Fibroblast of skin of right quadriceps (primary cell): ENCODE data around the gene NR1I2.

Experiments used
- DNase-seq: peaks from one replicate; pipeline ENCODE4 v3.0.0-alpha.2; 2013

NR1I2 gene

DNA sequence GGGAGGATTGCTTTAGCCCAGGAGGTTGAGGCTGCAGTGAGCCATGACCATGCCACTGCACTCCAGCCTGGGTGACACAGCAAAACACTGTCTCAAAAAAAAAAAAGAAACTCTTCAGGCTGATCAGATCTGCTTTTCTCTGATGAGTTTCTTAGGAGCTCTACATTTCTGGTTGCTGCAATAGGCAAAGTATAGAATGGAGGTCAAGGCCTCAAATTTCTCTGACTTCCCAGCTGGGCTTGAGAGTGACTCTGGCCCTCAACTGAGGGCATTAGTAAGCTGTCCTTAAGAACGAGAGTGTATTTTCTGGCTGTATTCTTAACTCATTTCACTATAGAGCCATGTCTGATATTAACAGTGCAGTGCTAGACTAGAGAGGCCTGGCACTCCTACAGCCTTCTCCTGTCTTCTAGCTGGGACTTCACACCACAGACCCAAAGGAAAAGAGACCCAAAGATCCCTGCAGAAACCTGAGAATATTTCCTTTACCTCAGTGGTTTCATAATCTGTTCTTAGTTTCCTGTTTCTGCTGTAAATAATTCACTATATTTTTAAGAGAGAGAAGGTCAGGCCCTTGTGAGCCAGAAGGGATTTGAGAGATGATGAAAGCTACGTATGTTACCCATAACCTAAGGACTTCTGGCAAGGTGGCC lies 2.0 kb upstream of the NR1I2 start:
- DNase-seq, result no peak

DNA sequence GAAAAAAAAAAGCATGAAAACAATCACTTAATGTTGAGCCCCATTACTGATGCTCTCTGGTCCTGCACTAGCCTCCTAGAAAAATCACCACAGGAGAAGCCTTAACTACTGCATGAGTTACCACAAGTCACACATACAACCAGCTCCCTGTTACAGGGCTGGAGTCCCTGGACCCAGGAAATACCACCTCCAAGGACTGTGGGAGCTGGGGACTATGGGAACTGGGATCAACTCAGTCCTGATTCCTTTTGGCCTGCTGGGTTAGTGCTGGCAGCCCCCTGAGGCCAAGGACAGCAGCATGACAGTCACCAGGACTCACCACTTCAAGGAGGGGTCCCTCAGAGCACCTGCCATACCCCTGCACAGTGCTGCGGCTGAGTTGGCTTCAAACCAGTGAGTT lies 559 bp downstream of the NR1I2 start:
- DNase-seq, result no peak

DNA sequence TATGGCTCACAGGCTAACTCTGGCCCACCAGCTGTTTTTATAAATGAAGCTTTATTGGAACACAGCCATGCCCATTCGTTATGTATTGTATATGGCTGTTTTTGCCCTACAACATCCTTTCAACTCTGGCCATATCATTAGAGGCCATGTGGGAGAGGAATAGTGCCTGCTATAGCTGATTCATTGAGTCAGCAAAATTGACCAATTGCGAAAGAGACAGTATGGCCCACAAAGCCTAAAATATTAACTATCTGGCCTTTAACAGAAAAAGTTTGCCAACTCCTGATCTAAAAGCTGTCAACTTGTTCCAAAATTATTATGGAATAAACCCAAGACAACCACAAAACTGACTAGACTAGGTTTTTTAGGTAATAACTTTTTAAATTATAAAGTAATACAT lies 1.4 kb downstream of the NR1I2 start:
- no peak for DNase-seq

DNA sequence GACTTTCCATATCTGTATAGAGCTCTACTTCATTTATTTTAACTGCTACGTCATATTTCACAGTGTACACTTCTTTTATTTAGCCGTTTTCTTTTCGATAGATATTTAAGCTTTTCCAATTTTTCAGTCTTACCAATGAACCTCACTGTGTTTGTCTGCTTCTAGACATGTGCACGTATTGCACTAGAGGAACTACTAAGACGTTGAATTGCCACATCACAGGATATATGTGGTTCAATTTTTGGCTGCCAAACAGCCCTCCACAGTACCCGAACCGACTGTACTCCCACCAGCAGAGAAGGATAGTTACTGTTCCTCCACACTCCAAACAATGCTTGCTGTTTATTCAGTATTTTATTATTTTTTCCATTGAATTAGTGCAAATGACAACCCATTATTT lies 2.0 kb downstream of the NR1I2 start:
- DNase-seq, result no peak

DNA sequence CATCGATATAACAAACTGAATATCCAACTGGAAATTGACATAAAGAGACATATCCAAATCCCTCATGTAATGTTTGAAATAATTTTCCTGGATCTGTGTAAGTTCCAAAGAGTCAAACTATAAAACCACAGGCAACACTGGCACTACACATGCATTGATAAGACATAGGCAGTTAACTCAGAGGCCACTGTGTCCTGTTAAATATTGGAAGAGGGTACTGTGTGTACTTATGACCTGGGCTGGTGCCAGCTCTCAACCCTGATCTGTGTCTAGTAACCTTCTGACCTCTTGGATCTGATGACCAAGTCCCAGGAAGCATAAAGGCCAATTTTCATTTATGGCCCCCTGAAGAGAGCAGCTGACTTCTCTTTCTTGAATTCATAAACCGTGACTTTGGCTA lies 4.5 kb downstream of the NR1I2 start:
- no peak for DNase-seq

DNA sequence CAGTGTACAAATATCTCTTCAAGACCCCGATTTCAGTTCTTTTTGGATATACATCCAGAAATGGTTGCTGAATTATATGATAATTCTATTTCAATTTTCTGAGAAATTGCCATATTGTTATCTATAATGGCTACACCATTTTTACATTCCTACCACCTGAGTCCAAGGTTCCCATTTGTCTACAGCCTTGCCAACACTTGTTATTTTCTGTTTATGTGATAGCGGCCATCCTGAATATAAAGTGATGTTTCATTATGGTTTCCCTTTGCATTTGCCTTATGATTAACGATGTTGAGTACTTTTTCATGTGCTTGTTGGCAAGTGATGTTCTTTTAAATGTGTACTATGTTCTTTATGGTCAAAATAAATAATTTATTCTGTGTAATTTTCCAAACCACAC lies 8.5 kb downstream of the NR1I2 start:
- DNase-seq, result no peak

DNA sequence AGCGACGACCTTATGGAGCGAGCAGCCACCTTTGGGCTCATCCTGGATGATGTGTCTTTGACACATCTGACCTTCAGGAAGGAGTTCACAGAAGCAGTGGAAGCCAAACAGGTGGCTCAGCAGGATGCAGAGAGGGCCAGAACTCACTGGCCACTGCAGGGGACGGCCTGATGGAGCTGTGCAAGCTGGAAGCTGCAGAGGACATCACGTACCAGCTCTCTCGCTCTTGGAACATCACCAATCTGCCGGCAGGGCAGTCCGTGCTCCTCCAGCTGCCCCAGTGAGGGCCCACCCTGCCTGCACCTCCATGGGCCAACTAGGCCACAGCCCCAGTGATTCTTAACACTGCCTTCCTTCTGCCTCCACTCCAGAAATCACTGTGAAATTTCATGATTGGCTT lies 10.4 kb downstream of the NR1I2 start:
- no peak for DNase-seq

DNA sequence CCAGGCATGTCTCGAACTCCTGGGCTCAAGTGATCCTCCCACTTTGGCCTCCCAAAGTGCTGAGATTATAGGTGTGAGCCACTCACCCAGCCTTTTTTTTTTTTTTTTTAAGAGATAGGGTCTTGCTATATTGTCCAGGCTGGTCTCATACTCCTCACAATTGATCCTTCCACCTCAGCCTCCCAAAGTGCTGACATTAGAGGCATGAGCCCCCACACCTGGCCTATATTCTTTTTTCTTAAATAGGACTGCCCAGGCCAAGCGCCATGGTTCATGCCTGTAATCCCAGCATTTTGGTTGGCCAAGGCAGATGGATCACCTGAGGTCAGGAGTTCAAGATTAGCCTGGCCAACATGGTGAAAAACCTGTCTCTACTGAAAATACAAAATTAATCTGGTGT lies 12.5 kb downstream of the NR1I2 start:
- no peak for DNase-seq

DNA sequence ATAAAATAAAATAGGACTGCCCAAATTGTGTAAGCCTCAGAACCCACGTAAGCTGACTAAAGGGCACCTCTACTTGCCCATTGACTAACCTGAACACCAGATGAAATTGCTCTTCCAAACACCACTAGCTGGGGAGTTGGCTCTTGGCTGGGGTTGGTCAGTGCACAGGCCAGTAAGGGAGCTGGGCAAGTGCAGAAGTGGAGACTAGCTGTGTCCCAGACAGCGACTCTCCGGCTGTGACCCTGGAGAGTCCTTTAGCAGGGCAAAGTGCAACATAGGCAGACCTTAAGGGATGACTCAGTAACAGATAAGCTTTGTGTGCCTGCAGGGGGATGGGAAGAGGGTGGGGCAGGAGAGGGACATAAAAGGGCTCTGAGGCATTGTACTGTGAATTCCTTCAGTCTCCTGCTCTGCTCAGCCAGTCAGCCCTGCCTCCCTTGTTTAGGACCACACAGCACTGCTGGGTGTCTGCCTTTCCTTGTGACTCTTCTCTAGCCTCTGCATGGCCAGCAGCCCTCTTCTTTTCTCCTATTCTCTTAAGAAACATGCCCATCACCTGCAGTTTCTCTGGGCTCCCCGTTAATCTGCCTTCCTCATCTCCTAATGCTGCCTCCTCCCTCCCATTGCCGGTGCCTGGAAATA lies 13.2 kb downstream of the NR1I2 start:
- no peak for DNase-seq

DNA sequence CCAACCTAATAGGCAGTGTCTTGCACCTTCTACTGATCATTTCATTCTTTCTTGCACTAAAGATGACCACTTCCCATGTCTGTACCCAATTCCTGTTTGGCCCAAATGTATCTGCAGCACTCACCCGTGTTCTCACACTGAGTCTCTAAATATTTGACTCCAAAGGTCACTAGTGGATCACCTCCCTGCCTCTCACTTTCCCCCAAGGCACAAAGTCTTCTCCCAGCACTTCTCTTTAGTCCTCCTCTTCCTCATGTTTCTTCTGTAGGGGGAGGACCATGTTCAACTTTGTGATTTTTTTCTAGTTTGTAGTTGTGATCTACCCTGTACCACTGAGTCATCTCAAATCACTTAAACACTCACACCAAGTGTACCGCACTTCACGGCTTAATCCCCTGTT lies 13.9 kb downstream of the NR1I2 start:
- DNase-seq, result no peak

DNA sequence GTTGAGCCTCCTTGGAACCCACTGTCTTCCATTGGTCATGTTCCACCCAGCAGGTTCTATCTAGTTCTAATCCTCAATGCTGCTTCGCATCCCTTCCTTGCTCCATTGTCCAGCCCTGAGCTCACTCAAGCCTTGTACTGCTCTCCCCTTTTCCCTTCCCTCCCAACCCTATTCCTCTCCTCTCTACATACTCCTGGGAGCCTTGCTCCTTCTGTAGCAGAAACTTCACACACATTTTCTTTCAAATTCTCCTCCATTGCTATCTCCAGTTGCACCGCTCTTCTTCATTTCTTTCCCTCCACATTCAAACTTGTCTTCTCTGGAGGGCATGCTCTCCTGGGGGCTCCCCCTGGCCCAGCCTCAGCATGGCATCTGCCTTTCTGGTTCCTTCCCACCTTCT lies 14.5 kb downstream of the NR1I2 start:
- no peak for DNase-seq

DNA sequence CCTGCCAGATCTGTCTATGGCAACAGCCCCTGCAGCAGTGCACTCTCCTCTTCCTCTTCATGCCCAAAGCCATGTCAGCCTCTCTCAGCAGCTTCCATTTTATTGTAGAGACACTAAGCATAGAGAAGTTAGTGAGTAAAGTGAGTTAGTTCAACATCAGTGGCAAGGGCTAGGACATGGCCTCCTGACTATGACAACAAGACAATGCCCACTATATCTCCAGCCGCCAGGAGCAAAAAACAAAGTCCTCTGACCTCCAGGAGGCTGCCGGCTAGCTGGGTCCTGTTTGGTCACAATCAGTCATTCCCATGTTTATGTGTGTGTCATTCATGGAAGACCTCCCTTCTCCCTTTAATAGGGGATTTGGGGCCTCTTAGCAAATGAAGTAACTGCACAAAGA lies 14.9 kb downstream of the NR1I2 start:
- DNase-seq, result no peak

DNA sequence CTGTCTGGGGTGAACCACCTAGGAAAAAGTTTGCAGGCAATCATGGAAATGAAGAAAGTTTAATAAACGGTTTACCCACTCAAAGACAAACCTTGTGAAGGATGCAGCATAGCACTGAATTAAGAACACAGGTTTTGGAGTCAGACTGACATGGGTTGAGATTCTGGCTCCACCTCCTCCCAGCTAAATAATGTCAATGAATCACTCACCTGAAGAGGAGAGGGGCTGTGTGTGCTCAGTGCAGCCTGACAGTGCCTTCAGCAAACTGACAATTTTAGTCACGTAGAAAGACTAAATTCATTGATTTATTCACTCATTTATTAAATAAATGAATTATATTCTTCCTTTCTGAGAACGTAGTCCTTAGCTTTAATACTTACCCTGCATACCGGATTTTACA lies 18.9 kb downstream of the NR1I2 start:
- DNase-seq, result no peak

DNA sequence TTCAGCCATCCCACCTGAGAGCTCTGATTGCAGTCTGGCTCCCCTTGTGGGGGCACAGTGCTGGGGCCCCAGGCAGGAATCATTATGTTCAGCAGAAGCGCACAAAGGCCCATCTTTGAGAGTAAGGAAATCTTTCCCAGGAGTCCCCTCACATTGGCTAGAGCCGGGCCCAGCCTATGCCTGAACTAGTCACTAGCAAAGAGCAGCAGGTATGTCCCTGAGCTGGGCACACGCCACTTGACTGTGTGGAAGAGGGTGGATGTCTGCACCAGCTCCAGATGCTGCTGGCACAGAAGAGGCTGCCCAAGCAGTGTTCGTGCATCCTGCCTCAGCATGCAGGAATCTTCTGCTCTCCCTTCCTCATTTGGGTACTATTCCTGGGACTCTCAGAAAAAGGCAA lies 26.3 kb downstream of the NR1I2 start:
- DNase-seq, result no peak

DNA sequence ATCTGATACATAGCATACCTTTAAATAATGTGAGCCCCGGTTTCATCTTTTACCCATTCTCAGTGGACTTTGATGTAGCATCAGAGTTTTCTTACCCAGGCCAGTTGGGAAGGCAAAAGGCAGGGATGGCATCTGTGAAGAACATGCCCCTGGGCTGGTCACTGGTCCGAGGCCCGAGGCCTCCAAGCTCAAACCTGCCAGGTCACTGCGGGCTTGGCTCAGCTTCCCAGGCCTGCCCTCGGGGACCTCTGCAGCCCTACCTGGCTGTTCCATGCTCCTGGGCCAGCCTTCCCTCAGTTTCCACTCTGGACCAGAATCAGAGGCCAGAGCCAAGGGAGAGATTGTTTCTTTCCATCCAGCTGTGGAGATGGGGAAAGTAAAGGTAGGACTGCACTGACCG lies 26.9 kb downstream of the NR1I2 start:
- no peak for DNase-seq

DNA sequence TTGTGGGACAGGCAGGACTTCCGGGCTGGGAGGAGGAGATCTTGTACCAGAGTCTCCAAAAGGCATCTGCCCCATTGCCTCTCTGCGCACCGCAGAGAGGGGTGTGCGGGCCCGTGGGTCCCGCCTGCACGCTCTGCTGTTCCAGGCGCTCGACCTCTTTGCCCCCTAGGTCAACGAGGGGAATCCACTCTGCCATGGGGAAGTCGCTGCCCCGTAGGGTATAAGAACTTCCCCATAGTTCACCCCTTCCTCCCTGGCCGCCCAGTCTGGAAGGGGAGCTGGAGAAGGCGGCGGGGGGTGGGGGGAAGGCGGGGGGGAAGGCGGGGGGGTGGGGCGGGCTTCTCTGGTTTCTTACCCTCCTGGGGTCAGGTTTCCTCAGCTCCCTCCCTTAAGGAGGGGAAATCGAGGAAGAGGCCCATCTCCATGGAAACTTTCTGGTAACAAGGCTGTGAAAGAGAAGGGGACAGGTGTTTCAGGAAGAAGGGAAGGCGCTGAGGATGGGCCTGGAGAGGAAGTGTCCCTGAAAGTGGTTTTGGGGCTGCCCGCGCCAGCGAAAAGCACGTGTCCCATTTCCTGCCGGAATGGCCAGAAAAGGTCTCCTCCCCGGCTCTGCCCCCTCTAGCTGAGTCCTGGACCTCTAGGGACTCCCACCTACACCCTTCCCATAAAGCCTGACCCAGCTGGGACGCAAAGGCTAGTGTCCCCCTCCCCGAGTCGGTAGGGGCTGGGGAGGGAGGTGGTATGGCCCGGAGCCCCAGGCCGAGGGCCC lies 27.5 kb downstream of the NR1I2 start:
- DNase-seq, result no peak

DNA sequence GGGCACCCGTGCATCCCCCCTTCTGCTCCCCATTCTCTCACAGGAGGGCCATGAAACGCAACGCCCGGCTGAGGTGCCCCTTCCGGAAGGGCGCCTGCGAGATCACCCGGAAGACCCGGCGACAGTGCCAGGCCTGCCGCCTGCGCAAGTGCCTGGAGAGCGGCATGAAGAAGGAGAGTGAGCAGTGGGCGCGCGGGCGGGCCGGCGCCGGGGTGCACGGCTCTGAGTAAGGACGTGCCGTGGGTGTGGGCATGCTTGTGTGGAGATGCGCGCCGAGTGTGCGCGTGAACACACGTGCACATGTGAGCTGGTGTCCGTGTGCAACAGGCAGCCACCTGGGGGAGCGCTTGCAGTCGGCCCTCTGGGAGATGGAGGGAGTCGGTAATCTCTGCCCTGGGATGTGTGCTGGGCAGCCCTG lies 28.1 kb downstream of the NR1I2 start:
- peak; percentile 27 for DNase-seq

DNA sequence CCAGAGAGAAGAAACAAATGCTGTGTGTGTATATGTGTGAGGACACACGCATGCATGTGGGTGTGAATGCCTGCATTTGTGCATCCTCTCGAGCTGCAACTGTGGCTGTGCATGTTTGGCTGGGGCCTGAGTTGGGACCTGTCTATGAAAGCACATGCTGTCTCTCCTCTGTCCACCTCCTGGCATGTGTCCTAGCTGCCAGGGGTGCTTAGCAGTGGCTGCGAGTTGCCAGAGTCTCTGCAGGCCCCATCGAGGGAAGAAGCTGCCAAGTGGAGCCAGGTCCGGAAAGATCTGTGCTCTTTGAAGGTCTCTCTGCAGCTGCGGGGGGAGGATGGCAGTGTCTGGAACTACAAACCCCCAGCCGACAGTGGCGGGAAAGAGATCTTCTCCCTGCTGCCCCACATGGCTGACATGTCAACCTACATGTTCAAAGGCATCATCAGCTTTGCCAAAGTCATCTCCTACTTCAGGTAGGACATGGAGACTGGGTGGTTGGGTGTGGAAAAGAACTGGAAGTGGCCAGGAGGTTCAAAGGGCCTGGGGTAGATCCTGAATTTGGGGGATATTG lies 30.7 kb downstream of the NR1I2 start:
- no peak for DNase-seq

DNA sequence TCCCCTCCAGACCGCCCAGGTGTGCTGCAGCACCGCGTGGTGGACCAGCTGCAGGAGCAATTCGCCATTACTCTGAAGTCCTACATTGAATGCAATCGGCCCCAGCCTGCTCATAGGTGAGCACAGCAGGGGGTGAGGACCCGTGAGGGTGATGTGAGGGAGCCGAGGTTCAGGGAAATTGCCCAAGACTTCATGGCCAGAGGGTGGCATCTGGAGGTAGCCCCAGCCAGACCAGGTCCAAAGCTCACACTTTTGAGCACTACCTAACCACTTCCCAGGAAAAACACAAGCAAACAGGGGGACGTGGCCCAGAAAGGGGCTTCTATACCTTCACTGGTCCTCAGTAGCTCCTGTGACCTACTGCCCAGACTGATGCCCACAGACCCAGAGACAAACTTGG lies 33.8 kb downstream of the NR1I2 start:
- no peak for DNase-seq

DNA sequence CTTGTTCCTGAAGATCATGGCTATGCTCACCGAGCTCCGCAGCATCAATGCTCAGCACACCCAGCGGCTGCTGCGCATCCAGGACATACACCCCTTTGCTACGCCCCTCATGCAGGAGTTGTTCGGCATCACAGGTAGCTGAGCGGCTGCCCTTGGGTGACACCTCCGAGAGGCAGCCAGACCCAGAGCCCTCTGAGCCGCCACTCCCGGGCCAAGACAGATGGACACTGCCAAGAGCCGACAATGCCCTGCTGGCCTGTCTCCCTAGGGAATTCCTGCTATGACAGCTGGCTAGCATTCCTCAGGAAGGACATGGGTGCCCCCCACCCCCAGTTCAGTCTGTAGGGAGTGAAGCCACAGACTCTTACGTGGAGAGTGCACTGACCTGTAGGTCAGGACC lies 35.2 kb downstream of the NR1I2 start:
- DNase-seq, result no peak

DNA sequence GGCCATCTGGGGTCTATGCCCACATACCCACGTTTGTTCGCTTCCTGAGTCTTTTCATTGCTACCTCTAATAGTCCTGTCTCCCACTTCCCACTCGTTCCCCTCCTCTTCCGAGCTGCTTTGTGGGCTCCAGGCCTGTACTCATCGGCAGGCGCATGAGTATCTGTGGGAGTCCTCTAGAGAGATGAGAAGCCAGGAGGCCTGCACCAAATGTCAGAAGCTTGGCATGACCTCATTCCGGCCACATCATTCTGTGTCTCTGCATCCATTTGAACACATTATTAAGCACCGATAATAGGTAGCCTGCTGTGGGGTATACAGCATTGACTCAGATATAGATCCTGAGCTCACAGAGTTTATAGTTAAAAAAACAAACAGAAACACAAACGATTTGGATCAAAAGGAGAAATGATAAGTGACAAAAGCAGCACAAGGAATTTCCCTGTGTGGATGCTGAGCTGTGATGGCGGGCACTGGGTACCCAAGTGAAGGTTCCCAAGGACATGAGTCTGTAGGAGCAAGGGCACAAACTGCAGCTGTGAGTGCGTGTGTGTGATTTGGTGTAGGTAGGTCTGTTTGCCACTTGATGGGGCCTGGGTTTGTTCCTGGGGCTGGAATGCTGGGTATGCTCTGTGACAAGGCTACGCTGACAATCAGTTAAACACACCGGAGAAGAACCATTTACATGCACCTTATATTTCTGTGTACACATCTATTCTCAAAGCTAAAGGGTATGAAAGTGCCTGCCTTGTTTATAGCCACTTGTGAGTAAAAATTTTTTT lies 35.9 kb downstream of the NR1I2 start:
- DNase-seq, result no peak

DNA sequence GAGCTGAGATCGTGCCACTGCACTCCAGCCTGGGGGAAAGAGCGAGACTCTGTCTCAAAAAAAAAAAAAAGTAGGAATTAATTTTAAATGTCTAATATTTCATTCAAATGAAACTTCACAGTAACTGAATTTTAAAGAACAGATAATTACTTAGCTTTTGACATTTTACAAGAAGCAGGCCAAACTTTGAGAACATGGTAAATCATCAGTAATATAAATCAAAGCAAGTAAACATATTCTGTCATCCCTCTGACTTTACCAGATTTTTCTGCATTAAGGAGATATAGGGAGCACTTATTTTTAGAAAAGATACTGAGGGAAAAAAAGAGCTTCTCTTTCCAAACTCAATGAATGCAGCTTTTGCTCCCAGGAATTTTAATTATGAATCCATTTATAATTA lies 37.0 kb downstream of the NR1I2 start:
- no peak for DNase-seq

DNA sequence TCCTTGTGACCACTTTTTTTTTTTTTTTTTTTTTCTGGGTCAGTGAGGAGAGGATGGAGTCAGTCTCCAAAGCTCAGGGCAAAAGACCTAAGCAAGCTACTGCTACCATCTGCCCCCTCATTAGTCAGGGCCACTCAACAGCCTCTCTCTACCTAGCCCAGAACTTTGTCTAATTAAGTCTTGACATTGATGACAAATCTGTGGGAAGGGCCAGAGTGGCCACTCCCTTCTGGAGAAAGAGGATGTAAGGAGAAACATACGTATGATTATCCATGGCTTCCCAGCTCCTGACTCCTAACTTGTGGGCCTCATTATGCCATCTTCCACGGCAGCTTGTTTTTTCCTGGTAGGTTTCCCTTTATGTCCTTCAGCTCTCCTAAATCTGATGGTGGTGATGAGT lies 37.9 kb downstream of the NR1I2 start:
- DNase-seq, result peak; percentile 13
